C4-2B (cell line): Measurements from ENCODE around the gene ZNF317.

Experiments
- H3K27ac ChIP-seq: fragments of 450-650 bp; 2 replicates; pipeline ENCODE4 v1.5.1; 2017
- ZFX ChIP-seq: fragments of 450-650 bp; IDR thresholded peaks from 2 replicates; pipeline ENCODE4 v1.6.1; 2017
- TF ChIP-seq, protein P1 (sequence below): fragments of 450-650 bp; conservative IDR thresholded peaks from 2 replicates; pipeline ENCODE4 v1.5.1; 2017; ENCODE audit warnings: mild to moderate bottlenecking

The ZNF317 gene

DNA sequence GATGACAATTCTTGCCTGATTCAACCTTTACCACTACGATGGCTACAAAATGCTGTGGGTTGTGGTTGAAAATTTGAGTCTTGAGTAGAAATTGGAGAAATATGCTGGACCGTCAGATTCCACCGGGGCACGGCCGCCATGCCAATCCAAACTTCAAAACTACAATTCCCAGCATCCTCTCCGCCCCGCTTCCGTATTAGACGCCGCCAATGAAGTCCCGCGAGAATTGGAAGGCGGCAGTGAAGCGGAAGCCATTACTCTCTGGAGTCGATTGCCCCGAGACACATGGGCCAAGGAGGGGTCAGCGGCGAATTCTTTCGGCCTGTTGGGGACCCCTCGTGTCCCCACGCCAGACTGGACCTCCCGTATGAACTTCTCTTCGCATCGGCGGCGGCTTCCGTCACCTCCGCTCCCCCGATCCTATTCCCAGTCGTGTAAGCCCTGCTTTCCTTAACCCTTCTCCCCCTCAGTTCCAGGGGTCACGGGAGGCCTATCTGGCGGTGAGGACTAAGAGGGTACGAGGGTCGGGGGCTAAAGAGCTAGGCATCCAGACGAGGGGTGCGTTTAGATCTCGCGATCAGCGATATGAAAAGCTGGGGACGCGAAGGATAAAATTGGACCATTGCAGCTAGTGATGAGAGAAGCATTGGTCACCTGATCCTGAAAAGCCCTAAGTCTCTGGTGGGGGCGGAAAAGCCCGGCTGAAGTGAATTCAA lies at the start of gene ZNF317:
ZNF317 (plus strand) TSS at position 239 of the 716 bp plus-strand sequence. CDS start 15,620 bp downstream, outside the sequence.
- TF ChIP-seq, protein P1, sequence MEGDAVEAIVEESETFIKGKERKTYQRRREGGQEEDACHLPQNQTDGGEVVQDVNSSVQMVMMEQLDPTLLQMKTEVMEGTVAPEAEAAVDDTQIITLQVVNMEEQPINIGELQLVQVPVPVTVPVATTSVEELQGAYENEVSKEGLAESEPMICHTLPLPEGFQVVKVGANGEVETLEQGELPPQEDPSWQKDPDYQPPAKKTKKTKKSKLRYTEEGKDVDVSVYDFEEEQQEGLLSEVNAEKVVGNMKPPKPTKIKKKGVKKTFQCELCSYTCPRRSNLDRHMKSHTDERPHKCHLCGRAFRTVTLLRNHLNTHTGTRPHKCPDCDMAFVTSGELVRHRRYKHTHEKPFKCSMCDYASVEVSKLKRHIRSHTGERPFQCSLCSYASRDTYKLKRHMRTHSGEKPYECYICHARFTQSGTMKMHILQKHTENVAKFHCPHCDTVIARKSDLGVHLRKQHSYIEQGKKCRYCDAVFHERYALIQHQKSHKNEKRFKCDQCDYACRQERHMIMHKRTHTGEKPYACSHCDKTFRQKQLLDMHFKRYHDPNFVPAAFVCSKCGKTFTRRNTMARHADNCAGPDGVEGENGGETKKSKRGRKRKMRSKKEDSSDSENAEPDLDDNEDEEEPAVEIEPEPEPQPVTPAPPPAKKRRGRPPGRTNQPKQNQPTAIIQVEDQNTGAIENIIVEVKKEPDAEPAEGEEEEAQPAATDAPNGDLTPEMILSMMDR: no peak
- TF ChIP-seq ZFX: peak; percentile 58; the same call in 1 of the 2 replicates
- H3K27ac ChIP-seq: peak within 1 kb of the TSS; percentile 91

DNA sequence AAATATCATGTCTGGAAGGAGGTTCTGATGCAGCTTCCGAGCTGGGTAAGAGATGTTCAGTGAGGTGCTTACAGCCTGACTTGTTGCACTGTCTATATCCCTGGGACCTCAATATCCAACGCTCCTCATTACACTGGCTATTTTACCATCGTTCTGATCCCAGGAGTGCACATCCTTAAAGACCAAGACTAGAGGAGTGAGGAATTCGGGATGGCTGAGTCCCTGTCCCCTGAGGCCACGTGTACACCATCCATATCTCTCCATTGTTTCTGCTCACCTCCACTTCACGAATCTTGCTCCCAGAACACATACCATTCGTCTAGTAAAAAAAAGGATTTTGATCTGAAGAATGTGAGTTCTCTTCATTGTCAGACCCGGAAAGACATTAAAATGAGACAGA lies 32.8 kb upstream of the ZNF317 start, which contains the start of gene OR7G2:
OR7G2 (minus strand) TSS at position 101 of the 400 bp plus-strand sequence. CDS start 4,232 bp downstream, outside the sequence.
- TF ChIP-seq ZFX: no peak
- TF ChIP-seq, protein P1: no peak
- no peak within 1 kb of the TSS for H3K27ac ChIP-seq

DNA sequence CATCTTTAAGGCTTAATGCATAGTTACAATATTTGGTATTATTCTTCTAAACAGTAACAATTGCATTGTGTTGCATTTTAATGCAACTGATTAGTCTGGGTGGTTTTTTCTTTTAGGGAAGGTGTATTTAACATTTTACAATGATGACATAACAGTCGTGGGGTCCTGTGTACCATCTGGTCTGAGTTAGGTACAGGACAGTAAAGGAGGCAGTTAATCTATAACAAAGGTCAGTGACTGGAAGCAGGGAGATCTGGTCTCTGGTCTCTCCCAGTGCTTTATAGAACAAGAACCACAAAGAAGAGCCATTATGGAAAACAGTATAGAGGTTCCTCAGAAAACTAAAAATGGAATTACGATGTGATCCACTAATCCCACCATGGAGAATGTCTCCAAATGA lies 30.2 kb upstream of the ZNF317 start:
- TF ChIP-seq, protein P1: no peak
- no peak for TF ChIP-seq ZFX
- no peak overlapping the region for H3K27ac ChIP-seq

DNA sequence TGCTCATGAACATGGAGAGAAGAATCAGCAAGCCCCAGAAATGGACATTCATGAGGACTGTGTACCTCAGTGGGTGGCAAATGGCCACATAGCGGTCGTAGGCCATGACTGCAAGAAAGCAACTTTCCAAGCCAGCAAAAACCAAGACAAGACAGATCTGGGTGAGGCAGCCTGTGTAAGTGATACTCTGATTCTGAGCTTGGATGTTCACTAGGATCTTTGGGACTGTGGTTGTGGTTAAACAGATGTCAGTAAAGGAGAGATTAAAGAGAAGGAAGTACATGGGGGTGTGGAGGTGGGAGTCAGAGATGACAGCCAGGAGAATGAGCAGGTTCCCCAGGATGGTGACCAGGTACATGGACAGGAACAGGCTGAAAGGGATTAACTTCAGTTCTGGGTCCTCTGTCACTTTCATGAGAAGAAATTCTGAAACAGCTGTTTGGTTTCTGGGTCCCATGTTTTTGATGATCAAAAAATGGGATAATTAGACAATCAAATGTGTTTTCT lies 24.8 kb upstream of the ZNF317 start, which contains the start of gene OR7G1:
OR7G1 (minus strand) TSS at position 457 of the 507 bp plus-strand sequence; CDS start at position 457, 0 bp downstream.
- TF ChIP-seq ZFX: no peak
- TF ChIP-seq, protein P1: no peak
- H3K27ac ChIP-seq: no peak within 1 kb of the TSS

DNA sequence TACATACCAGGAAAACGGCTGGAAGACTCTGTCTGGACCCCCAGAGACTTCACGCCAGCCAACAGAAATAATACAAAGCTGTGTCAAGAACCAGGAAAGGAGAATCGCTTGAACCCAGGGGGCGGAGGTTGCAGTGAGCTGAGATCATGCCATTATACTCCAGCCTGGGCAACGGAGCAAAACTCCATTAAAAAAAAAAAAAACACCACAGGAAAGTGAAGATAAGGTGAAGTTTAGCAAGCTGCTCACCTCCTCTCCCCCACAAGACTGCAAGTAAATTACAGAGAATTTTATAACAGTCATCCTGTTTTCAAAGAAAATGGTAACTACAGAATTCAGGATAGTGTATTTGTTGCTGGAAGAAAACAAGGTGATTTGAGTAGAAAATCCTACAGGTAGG lies 23.6 kb upstream of the ZNF317 start:
- TF ChIP-seq ZFX: no peak
- TF ChIP-seq, protein P1: no peak
- H3K27ac ChIP-seq: no peak overlapping the region

DNA sequence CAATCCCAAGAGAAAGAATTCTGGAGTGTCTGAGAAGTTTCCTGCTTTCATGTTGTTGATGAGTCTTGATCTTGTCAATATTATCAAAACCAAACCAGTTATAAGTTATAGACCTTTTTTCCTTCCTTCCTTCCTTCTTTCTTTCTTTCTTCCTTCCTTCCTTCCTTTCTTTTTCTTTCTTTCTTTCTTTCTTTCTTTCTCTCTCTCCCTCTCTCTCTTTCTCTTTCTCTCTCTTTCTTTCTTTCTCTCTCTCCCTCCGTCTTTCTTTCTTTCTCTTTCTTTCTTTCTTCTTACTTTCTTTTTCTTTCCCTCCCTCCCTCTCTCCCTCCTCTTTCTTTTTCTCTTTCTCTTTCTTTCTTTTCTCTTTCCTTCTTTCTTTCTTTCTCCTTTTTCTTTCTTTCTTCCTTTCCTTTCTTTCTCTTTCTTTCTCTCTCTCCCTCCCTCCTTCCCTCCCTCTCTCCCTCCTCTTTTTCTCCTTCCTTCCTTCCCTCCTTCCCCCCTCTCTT lies 13.2 kb upstream of the ZNF317 start, which contains the start of gene OR7G3:
OR7G3 (minus strand) TSS at position 51 of the 506 bp plus-strand sequence; CDS start at position 51, 0 bp downstream.
- no peak for TF ChIP-seq ZFX
- TF ChIP-seq, protein P1: no peak
- no peak within 1 kb of the TSS for H3K27ac ChIP-seq

DNA sequence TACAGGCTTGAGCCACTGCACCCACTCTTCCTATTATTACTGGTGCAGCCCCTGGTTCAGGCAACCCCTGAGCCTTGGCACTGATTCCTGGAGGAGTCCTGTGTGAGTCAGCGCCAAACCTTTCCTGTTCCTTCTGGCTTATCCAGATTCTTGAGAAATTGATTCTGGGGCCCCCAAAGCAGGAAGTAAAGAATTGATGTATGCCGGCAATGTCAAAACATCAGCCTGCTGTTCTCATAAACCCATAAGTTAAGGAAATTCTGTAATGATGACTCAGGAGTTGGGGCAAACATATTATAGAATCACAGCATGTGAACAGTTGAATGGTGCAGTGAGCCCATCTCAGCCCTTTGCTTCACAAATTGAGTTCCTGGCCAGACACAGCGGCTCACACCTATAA lies 12.0 kb upstream of the ZNF317 start:
- H3K27ac ChIP-seq: no peak overlapping the region
- TF ChIP-seq ZFX: no peak
- TF ChIP-seq, protein P1: no peak
